Loucy (cell line): ENCODE results near the gene RGS9.

Source experiments
- H2AFZ ChIP-seq: fragments of 200-600 bp; sonication (generic); 2 replicates; pipeline ENCODE4 v1.6.0; 2016; ENCODE audit warnings: antibody characterized with exemption, mild to moderate bottlenecking, low read length, moderate library complexity
- H3F3A ChIP-seq: fragments of 200-600 bp; 2 replicates; pipeline ENCODE4 v1.6.0; 2016; ENCODE audit warnings: antibody characterized with exemption, low read depth, mild to moderate bottlenecking
- H3K27me3 ChIP-seq: fragments of 200-600 bp; sonication (generic); 2 replicates; pipeline ENCODE4 v1.6.1; 2014; ENCODE audit warnings: low read length, mild to moderate bottlenecking; ENCODE audit not compliant: insufficient read depth, poor library complexity, severe bottlenecking
- H3K36me3 ChIP-seq: fragments of 200-600 bp; sonication (generic); 2 replicates; pipeline ENCODE4 v1.6.1; 2016; ENCODE audit warnings: low read length; ENCODE audit not compliant: insufficient read depth
- H3K4me1 ChIP-seq: fragments of 200-600 bp; sonication (generic); 2 replicates; pipeline ENCODE4 v1.5.1; 2014; ENCODE audit warnings: low read length, mild to moderate bottlenecking; ENCODE audit not compliant: insufficient read depth, poor library complexity, severe bottlenecking
- H3K4me2 ChIP-seq: fragments of 200-600 bp; sonication (generic); 2 replicates; pipeline ENCODE4 v1.6.0; 2014; ENCODE audit warnings: antibody characterized with exemption, low read length, low read depth, mild to moderate bottlenecking; ENCODE audit not compliant: poor library complexity, severe bottlenecking
- H3K4me3 ChIP-seq: fragments of 200-600 bp; sonication (generic); 2 replicates; pipeline ENCODE4 v1.5.1; 2014; ENCODE audit warnings: low read length, mild to moderate bottlenecking, mixed read lengths; ENCODE audit not compliant: poor library complexity, severe bottlenecking
- H3K79me2 ChIP-seq: fragments of 200-600 bp; sonication (generic); 2 replicates; pipeline ENCODE4 v1.6.1; 2014; ENCODE audit warnings: low read length; ENCODE audit not compliant: insufficient read depth
- H3K9ac ChIP-seq: fragments of 200-600 bp; sonication (generic); 2 replicates; pipeline ENCODE4 v1.6.0; 2014; ENCODE audit warnings: mild to moderate bottlenecking, low read depth, low read length, moderate library complexity; ENCODE audit not compliant: poor library complexity, severe bottlenecking
- H3K9me2 ChIP-seq: fragments of 200-600 bp; sonication (generic); replicated peaks from 2 replicates; pipeline ENCODE4 v1.6.1; 2016; ENCODE audit warnings: low read depth, low read length, mixed read lengths
- H3K9me3 ChIP-seq: fragments of 200-600 bp; sonication (generic); 2 replicates; pipeline ENCODE4 v1.6.1; 2014; ENCODE audit warnings: mild to moderate bottlenecking, antibody characterized with exemption, low read length, low read depth; ENCODE audit not compliant: insufficient read depth
- H4K20me1 ChIP-seq: fragments of 200-600 bp; sonication (generic); 2 replicates; pipeline ENCODE4 v1.6.0; 2014; ENCODE audit warnings: antibody characterized with exemption, low read length, mild to moderate bottlenecking; ENCODE audit not compliant: insufficient read depth, poor library complexity, severe bottlenecking
- EZH2phosphoT487 ChIP-seq: fragments of 200-600 bp; IDR thresholded peaks from 2 replicates; pipeline ENCODE4 v1.6.1; 2018; ENCODE audit warnings: antibody characterized with exemption, mild to moderate bottlenecking, moderate library complexity, borderline replicate concordance
- TF ChIP-seq, protein P1 (sequence below): fragments of 200-600 bp; sonication (generic); conservative IDR thresholded peaks from 2 replicates; pipeline ENCODE4 v1.5.1; 2014; ENCODE audit warnings: mild to moderate bottlenecking, antibody characterized with exemption, low read length

The RGS9 gene

DNA sequence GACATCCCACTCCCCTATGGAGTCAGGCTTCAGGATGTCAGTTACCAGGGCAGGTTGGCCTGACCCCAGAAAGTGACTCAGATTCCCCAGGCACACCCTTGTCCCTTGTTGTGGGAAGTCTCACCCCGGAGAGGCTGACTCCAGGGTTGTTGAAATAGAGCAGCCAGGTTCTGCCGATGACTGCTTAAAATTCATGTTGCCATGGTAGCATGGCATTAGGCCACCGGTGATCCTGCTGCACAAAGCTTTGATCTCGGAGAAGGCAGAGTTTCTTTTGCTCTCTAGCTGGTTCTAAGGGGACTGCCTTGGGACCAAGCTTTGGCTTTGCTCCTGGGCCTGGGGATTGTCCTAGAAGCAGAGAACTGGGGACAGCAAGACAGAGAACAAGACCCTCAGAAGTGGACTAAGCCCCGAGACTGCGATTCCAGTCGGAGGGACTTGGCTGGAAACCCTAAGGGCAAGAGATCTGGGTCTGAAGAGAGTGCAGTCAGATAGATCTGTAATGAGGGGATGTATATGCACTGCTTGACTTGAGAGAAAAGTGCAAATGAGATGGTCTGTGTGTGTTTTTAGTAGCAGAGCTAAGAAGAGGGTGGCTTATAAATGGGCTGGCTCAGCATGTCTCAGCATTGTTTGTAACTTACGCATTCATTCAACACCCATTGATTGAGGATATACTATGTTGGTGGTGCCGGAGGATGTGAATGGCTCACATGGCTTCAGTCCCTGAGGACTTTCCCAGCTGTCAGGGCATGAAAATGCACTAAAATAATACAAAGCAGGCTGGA, 106.9 kb downstream of the RGS9 start:
- H3K27me3 ChIP-seq, result peaks cover under 1% of the 10 kb centered on the region
- no peaks in the 10 kb centered on the region for H3K9me3 ChIP-seq
- no peaks in the 10 kb centered on the region for H3K79me2 ChIP-seq
- no peaks in the 10 kb centered on the region for H3K36me3 ChIP-seq
- no peaks in the 10 kb centered on the region for H3K9me2 ChIP-seq
- H3K4me2 ChIP-seq, result no peak overlapping the region
- no peak for TF ChIP-seq EZH2phosphoT487
- TF ChIP-seq, protein P1, sequence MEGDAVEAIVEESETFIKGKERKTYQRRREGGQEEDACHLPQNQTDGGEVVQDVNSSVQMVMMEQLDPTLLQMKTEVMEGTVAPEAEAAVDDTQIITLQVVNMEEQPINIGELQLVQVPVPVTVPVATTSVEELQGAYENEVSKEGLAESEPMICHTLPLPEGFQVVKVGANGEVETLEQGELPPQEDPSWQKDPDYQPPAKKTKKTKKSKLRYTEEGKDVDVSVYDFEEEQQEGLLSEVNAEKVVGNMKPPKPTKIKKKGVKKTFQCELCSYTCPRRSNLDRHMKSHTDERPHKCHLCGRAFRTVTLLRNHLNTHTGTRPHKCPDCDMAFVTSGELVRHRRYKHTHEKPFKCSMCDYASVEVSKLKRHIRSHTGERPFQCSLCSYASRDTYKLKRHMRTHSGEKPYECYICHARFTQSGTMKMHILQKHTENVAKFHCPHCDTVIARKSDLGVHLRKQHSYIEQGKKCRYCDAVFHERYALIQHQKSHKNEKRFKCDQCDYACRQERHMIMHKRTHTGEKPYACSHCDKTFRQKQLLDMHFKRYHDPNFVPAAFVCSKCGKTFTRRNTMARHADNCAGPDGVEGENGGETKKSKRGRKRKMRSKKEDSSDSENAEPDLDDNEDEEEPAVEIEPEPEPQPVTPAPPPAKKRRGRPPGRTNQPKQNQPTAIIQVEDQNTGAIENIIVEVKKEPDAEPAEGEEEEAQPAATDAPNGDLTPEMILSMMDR, result no peak
- H3K4me1 ChIP-seq, result no peaks in the 10 kb centered on the region
- no peak overlapping the region for H3K4me3 ChIP-seq
- no peak overlapping the region for H2AFZ ChIP-seq
- no peak overlapping the region for H3K9ac ChIP-seq
- H4K20me1 ChIP-seq, result no peaks in the 10 kb centered on the region
- H3F3A ChIP-seq, result no peaks in the 10 kb centered on the region

DNA sequence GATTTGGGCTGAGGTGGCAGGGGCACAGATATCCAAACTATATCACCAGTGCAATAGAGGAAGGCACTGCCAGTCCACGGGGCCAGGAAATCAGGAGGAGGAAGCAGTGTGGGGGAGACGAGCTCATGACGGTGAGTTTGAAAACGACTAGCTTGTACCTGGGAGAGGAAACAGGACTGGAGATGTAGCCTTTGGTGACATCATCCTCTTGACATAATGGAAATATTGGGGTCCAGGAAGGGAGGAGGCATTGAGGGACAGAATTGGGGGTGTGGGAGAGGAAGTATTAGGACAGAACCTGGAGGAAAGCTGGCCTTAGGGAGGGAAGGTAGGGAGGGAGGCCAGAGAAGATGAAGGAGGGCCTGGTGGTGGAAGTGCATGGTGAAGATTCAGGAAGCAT, 109.1 kb downstream of the RGS9 start:
- Histone ChIP-seq H3K9ac (no peak overlapping the region), H3K79me2 (no peaks in the 10 kb centered on the region), H3K4me1 (no peaks in the 10 kb centered on the region), H4K20me1 (no peaks in the 10 kb centered on the region), H3K9me3 (no peaks in the 10 kb centered on the region), H3F3A (no peaks in the 10 kb centered on the region), H3K27me3 (no peaks in the 10 kb centered on the region), H3K9me2 (no peaks in the 10 kb centered on the region), H3K4me2 (no peak overlapping the region), H3K4me3 (no peak overlapping the region), H3K36me3 (no peaks in the 10 kb centered on the region), H2AFZ (no peak overlapping the region)
- TF ChIP-seq, protein P1, result no peak
- no peak for TF ChIP-seq EZH2phosphoT487

DNA sequence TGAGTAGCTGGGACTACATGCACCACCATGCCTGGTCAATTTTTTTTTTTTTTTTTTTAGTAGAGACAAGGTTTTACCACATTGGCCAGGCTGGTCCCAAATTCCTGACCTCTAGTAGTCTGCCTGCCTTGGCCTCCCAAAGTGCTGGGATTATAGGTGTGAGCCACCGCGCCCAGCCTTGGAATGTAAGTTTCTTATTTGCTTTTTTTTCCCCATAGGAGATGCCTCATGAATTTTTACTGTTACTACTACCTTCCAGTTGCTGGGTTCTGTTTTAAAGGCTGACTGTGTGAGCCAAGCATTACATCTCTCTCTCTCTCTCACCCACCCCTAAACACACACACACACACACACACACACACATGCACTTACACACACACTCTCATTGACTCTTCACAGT, 112.6 kb downstream of the RGS9 start:
- Histone ChIP-seq H2AFZ (no peak overlapping the region), H3K27me3 (no peaks in the 10 kb centered on the region), H4K20me1 (no peaks in the 10 kb centered on the region), H3K79me2 (no peaks in the 10 kb centered on the region), H3K4me1 (no peaks in the 10 kb centered on the region), H3K9ac (no peak overlapping the region), H3K4me3 (no peak overlapping the region), H3F3A (no peaks in the 10 kb centered on the region), H3K36me3 (no peaks in the 10 kb centered on the region), H3K9me2 (no peaks in the 10 kb centered on the region), H3K4me2 (no peak overlapping the region), H3K9me3 (no peaks in the 10 kb centered on the region)
- no peak for TF ChIP-seq EZH2phosphoT487
- TF ChIP-seq, protein P1, result no peak
